Fibroblast of skin of right biceps (primary cell): ENCODE measurements around the gene RNF212.
A peak's percentile ranks its signal among the peaks of the same experiment; 100 is the strongest.

ENCODE experiments used
- DNase-seq: peaks from one replicate; pipeline ENCODE4 v3.0.0-alpha.2; 2013

The RNF212 gene

GRCh38 chr4:1087371-1087770 is 26.0 kb downstream of the RNF212 start:
- no peak for DNase-seq

DNA sequence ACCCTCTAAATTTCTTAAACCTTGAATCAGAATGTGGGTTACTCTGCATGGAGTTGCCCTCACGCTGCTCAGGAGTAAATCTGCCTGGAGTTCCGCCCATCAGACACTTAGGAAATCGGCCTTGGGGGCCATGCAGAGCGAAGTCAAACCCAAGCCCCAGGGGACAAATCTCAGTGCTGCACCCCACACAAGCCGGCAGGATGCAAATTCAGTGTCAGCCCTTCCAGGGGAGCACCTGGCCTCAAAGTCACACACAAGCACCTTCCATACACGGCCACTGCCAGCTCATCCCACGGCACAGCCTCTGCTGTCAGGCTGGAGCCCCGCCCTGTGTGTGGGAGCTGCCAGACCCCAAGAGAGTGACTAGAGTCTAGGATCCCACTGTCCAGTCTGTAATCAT is 27.4 kb downstream of the RNF212 start:
- DNase-seq: no peak

DNA sequence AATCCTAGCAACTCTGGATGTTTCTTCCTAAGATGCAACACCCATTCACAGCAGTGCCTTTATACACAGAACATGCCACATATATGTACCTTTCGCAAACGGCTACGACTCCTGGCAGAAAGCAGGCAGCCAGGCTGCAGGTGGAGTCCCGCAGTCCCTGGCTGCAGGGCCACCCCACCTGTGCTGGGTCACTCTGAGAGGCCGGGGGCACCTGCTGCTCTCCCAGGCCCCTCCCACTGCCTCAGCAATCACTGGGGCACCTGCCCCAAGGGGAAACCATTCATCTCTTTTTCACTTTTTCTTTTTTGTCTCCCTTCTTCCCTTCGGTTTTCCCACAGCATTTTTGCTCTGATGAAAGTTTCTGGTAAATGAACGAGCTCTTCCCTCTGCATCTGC is 28.0 kb downstream of the RNF212 start:
- DNase-seq: no peak

DNA sequence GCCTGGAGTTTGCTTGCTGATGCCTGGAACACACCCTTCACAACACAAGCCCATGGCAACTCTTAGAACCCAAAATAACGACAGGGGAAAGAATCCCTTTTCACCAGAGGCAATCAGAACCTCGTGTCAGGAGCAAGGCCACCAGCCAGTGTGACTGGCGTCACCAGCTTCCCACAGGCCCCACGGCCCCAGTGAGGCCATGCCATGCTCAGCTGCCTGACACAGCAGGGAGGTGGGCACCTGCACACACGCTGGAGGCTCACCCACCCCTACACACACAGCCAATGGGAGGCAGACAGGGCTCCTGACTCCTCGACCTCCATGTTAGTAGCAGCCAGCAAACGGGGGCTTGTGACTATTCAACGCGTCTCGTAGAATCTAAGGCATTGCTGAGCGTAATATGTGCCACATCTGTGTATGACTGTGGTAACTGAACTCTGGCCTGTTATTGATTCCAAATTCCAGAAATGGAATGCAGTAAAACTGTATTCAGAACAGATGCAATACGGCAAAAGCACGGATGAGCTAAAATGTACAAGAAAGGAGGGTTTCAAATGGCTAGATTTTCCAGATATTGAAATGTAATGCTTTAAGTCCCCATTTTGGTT is 28.5 kb downstream of the RNF212 start:
- no peak for DNase-seq

GRCh38 chr4:1084394-1084793 is 29.0 kb downstream of the RNF212 start:
- no peak for DNase-seq

- DNase-seq: peak; percentile 43
Observed at GRCh38 chr4:1082215-1083182, 30.9 kb downstream of the RNF212 start.

GRCh38 chr4:1081689-1082040 is 31.7 kb downstream of the RNF212 start:
- peak; percentile 35 for DNase-seq

- peak; percentile 28 for DNase-seq
Observed at GRCh38 chr4:1080961-1081688, 32.2 kb downstream of the RNF212 start.

DNA sequence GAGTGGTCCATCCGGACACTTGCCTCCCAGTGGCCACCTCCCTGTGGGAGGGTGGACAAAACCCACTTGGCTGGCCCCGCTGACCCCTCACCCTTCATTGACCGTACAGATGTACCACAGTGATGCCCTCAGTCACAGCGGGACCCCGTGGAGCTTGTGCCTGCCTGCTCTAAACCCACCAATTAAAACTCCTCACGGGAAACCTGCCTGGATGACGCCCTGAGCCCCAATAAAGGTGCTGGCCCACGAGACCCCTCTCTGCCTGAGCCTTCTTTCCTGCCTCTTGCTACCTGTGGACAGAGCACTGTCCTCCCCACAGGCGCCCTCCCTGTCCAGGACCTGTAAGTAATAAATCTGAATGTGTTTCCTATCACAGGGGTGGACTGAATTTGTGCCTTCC is 32.9 kb downstream of the RNF212 start:
- no peak for DNase-seq

DNA sequence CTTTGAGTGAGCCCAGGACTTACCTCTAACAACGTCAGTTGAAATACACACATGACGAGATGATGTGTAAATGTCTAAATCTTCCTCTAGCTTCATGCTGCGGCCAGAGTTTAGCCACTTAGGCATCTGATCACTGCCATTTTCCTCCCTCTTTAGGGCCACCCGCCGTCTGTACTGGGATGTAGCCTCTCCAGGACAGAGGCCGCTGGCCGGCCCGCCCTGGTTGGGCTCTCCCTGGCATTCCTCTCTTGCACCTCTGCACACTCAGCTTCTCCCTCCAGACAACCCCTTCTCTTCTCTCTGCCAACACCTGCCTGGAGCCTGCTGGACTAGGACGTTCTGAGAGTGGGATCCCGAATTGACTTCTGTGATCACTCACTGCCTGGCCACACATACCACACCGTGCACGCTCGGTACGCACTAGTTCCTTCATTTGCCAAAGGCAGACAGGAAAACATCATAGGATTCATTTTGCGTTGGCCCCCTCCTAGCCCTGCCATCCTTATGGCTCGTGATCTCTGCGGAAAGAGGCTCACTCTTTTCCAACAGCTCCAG is 33.6 kb downstream of the RNF212 start:
- no peak for DNase-seq

DNA sequence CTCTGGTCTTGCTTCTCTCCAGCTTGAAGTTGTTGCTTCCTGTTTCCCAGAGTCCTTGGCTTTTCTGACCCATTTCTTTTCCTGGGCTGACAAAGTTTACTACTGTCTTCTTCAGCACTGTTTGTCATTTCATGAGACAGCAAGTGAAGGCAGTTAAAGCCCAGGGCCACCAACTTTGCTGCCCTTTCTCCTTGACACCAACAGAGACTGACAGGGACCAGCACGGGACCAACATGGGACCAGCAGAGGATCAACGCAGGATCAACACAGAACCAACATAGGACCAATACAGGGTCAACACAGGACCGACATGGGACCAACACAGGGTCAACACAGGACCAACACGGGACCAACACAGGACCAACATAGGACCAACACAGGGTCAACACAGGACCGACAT is 34.9 kb downstream of the RNF212 start:
- DNase-seq: no peak

GRCh38 chr4:1077711-1078477 is 35.5 kb downstream of the RNF212 start:
- DNase-seq: no peak

- no peak for DNase-seq
Observed at GRCh38 chr4:1075809-1076699, 37.3 kb downstream of the RNF212 start.

GRCh38 chr4:1075225-1075624 is 38.1 kb downstream of the RNF212 start:
- no peak for DNase-seq

DNA sequence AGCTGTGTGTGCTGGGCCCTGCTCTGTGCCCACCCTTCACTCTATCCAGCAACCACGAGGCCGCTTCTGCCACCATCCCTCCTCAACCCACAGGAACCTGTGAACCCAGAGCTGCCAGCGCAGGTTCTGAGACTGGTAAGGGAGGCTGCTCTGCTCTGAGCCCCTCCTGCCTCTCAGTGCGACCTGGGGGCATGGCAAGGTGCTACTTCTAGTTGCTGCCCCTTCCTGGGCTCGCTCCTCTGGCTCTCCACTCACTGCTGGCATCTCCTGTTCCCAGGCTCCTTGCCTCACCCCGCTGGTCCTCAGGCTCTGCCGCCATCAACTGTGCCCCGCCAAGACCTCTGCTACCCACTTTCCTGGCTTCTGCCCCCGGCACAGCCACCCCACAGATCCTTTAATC is 39.3 kb downstream of the RNF212 start:
- no peak for DNase-seq

DNA sequence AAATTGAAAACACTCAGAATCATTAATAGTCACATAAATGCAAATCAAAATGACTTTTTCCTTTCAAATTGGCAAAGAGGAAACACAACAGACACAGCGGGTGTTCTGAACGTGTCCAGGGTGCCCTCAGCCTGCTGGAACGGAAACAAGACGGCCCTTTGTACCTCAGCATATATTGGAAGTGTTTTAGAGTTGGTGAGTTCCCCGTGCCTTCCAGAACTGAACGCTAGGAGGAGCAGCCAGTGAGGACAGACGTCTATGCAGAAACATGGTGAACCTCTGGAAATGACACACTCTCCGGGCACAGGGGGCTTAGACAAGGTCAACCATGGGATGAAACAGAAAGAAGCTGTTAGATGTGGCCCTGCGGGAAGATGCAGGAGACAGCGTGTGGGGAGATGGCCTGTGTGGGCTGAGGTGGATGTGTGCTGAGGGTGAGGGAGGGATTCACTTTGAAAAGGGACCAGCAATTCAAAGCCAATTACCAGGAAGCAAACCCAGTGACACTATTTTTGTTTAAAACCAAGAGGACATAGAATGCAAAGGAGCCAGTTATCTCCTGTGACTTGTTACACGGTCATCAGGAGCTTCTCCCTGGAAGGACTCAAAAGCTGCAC is 40.4 kb downstream of the RNF212 start:
- DNase-seq: peak; percentile 53

- DNase-seq: no peak
Observed at GRCh38 chr4:1069394-1069793, 44.0 kb downstream of the RNF212 start.

- DNase-seq: no peak
Observed at GRCh38 chr4:1065732-1066131, 47.6 kb downstream of the RNF212 start.

GRCh38 chr4:1062419-1062818 is 50.9 kb downstream of the RNF212 start:
- DNase-seq: no peak

DNA sequence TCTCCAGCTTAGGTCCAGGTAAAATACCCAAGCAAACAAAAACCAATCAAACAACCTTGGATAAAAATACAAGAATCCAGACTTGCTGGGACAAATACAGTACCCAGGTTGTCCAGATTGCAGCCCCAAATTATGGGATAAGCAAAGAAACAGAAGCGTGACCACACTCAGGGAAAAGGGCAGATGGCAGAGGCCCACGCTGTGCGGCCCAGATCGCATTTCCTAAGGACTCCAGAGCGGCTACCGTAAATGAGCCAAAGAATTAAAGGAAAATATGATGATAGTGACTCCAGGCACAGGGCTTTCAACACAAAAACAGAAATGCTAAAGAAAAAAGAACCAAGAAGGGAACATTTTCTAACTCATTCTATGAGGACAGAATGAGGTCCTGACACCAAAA is 51.6 kb downstream of the RNF212 start:
- DNase-seq: no peak

- DNase-seq: no peak
Observed at GRCh38 chr4:1061056-1061700, 52.2 kb downstream of the RNF212 start.
